Endothelial cell of umbilical vein (primary cell): ENCODE measurements around the gene MACF1. TPM values are rescaled to one million over a fixed set of nuclear protein-coding genes. Genes with fewer than 3 reads are reported as not detected.

Experiments used
- BruUV-seq: library from RNA; stranded (reverse); fragments of 400-500 nt; replicated peaks from 2 replicates; lab custom pipeline; 2021; lab: Mats Ljungman, UMichigan
- CTCF ChIA-PET: fragments of 300-600, 350-600 bp; sonication (Branson Sonifier 250); formaldehyde crosslinking; loops from one replicate; lab custom pipeline; 2021; ENCODE audit warnings: antibody characterized with exemption, inconsistent platforms; lab: Charles Lee
- POLR2A ChIA-PET: fragments of 300-600, 350-600 bp; sonication (Branson Sonifier 250); formaldehyde crosslinking; loops from one replicate; lab custom pipeline; 2021; ENCODE audit warnings: antibody characterized with exemption, inconsistent platforms; lab: Charles Lee
- DNase-seq: peaks from one replicate; pipeline ENCODE4 v3.0.0-alpha.2; 2011; ENCODE audit warnings: low read depth, low spot score
- FAIRE-seq: peaks from 2 replicates; lab custom pipeline; 2011; peaks lifted over from hg19 to GRCh38; lab: Jason Lieb, UNC
- H2AFZ ChIP-seq: 2 replicates; pipeline ENCODE4 v1.6.0; 2012; ENCODE audit warnings: low read depth, low read length, control low read depth, inconsistent platforms
- H3K27ac ChIP-seq: 2 replicates; pipeline ENCODE4 v1.5.1; 2011; ENCODE audit warnings: low read depth, mild to moderate bottlenecking, control low read depth, low read length, moderate library complexity; ENCODE audit not compliant: insufficient read depth
- H3K27me3 ChIP-seq, 2 experiments: 2 replicates each; pipeline versions ENCODE4 v1.6.0 to v1.6.1; 2011; ENCODE audit warnings: low read length in 2 of 2, mixed read lengths in 1 of 2; ENCODE audit not compliant: control insufficient read depth in 2 of 2, insufficient read depth in 2 of 2
- H3K36me3 ChIP-seq, 2 experiments: 2 replicates in 1 of 2; 3 replicates in 1 of 2; pipeline ENCODE4 v1.5.1; 2011; ENCODE audit warnings: low read length in 2 of 2, mild to moderate bottlenecking in 1 of 2, moderate library complexity in 1 of 2; ENCODE audit not compliant: control insufficient read depth in 2 of 2, insufficient read depth in 2 of 2; ENCODE audit errors: extremely low read depth in 1 of 2
- H3K4me1 ChIP-seq: 3 replicates; pipeline ENCODE4 v1.5.1; 2011; ENCODE audit warnings: mild to moderate bottlenecking, low read length; ENCODE audit not compliant: control insufficient read depth, insufficient read depth; ENCODE audit errors: extremely low read depth
- H3K4me2 ChIP-seq: 2 replicates; pipeline ENCODE4 v1.6.1; 2011; ENCODE audit warnings: low read length, control low read depth, mixed read lengths; ENCODE audit not compliant: insufficient read depth
- H3K4me3 ChIP-seq, 3 experiments: fragments of 200-600 bp in 1 of 3; sonication (generic), shearing (Covaris generic) in 1 of 3; replicated peaks in 1 of 3; 2 replicates each; pipeline ENCODE4 v1.5.1; 2011 to 2016; ENCODE audit warnings: control low read depth in 3 of 3, low read length in 3 of 3, mild to moderate bottlenecking in 2 of 3, inconsistent platforms in 1 of 3, low read depth in 1 of 3, moderate library complexity in 1 of 3; ENCODE audit not compliant: insufficient read depth in 1 of 3
- H3K79me2 ChIP-seq: 2 replicates; pipeline ENCODE4 v1.6.0; 2012; ENCODE audit warnings: low read length, inconsistent platforms; ENCODE audit not compliant: control insufficient read depth, insufficient read depth
- H3K9ac ChIP-seq: replicated peaks from 2 replicates; pipeline ENCODE3; 2011; ENCODE audit warnings: low read length, control low read depth; ENCODE audit not compliant: insufficient read depth; ENCODE audit errors: extremely low read depth
- H3K9me1 ChIP-seq: replicated peaks from 3 replicates; pipeline ENCODE4 v1.6.0; 2011; ENCODE audit warnings: mild to moderate bottlenecking, low read length; ENCODE audit not compliant: control insufficient read depth, insufficient read depth; ENCODE audit errors: extremely low read depth
- H3K9me3 ChIP-seq: replicated peaks from 2 replicates; pipeline ENCODE4 v1.5.1; 2012; ENCODE audit warnings: low read length, inconsistent platforms; ENCODE audit not compliant: control insufficient read depth, insufficient read depth
- H4K20me1 ChIP-seq: replicated peaks from 2 replicates; pipeline ENCODE3; 2011; ENCODE audit warnings: mild to moderate bottlenecking, low read length; ENCODE audit not compliant: control insufficient read depth, insufficient read depth; ENCODE audit errors: extremely low read depth
- CTCF ChIP-seq, 2 donors: IDR thresholded peaks; 1 replicate in 1 of 2; 2 replicates in 1 of 2; pipeline ENCODE4 v1.5.1; 2011; ENCODE audit warnings: low read length in 2 of 2, mild to moderate bottlenecking in 2 of 2, moderate library complexity in 2 of 2, control low read depth in 1 of 2, inconsistent platforms in 1 of 2, low read depth in 1 of 2; ENCODE audit not compliant: insufficient read depth in 1 of 2; ENCODE audit errors: extremely low read depth in 1 of 2
- FOS ChIP-seq: IDR thresholded peaks from 2 replicates; pipeline ENCODE4 v1.6.1; 2011; ENCODE audit warnings: mild to moderate bottlenecking, low read length, moderate library complexity, borderline replicate concordance; ENCODE audit not compliant: insufficient read depth
- GATA2 ChIP-seq: IDR thresholded peaks from 2 replicates; pipeline ENCODE4 v1.7.0; 2011; ENCODE audit warnings: low read depth, mild to moderate bottlenecking, moderate library complexity, mixed read lengths, low read length; ENCODE audit not compliant: insufficient read length, insufficient read depth
- JUN ChIP-seq: IDR thresholded peaks from 2 replicates; pipeline ENCODE4 v1.6.1; 2011; ENCODE audit warnings: borderline replicate concordance, low read depth; ENCODE audit not compliant: insufficient read length, insufficient read depth
- MAX ChIP-seq: IDR thresholded peaks from 2 replicates; pipeline ENCODE4 v1.6.1; 2011; ENCODE audit not compliant: insufficient read depth, insufficient read length
- MYC ChIP-seq: IDR thresholded peaks from one replicate; pipeline ENCODE4 v1.6.1; 2011; ENCODE audit warnings: mild to moderate bottlenecking, low read depth, low read length
- POLR2A ChIP-seq: IDR thresholded peaks from 2 replicates; pipeline ENCODE4 v1.6.1; 2012; ENCODE audit warnings: low read depth, mild to moderate bottlenecking, control low read depth, low read length
- POLR2AphosphoS5 ChIP-seq: IDR thresholded peaks from 2 replicates; pipeline ENCODE4 v1.6.1; 2012; ENCODE audit warnings: low read depth, mild to moderate bottlenecking, control low read depth, low read length, moderate library complexity; ENCODE audit not compliant: insufficient read depth
- dilution Hi-C: fragments of 300-500 bp; cut with MboI; formaldehyde crosslinking; loops from one replicate; pipeline ENCODE4 v1.15.0; 2019; ENCODE audit warnings: low sequenced_read_pairs; ENCODE audit not compliant: extremely low pct_ligation_motif_present
- intact Hi-C: fragments of 100-400 bp; cut with micrococcal nuclease; formaldehyde crosslinking; loops from one replicate; pipeline ENCODE4 v1.10.0; 2022
- polyA plus RNA-seq, 4 experiments: library from polyadenylated mRNA; depleted of rRNA in 3 of 4; stranded (reverse) in 3 of 4; unstranded in 1 of 4; fragments of >200 nt; gene quantifications; 2 replicates each; pipeline versions ENCODE4 v1.2.1 to v1.2.3, GENCODE V29; 2011 to 2012; ENCODE audit warnings: missing spikeins in 1 of 4
- total RNA-seq: library from RNA; stranded (reverse); gene quantifications from 2 replicates; pipeline ENCODE4 v1.2.3, GENCODE V29; 2021

MACF1 gene
- total and polyA plus RNA-seq, 2 donors (not counting 3 experiments of a cell fraction or from before 2014, with no cell fraction given), result 122 to 587 TPM

- DNase-seq (no peak), FAIRE-seq (no peak)
- no peak overlapping the region for H3K9ac ChIP-seq
- H3K27ac ChIP-seq, result no peak overlapping the region
- ChIA-PET CTCF (interaction anchor here (0.9 to 1.0 kb wide), 2 partner anchors 14 to 16 kb away, joined by 3 to 4 read pairs; no protein-coding TSS in a partner anchor), POLR2A (no interaction called here)
- H3K79me2 ChIP-seq, result no peaks in the 10 kb centered on the region
- intact Hi-C loops, result no loop called here
- H3K9me1 ChIP-seq, result no peaks in the 10 kb centered on the region
- no peaks in the 10 kb centered on the region for H4K20me1 ChIP-seq
- H3K9me3 ChIP-seq, result no peaks in the 10 kb centered on the region
- no peaks in the 10 kb centered on the region for H3K4me1 ChIP-seq
- dilution Hi-C loops, result no loop called here
- no TSS peak for BruUV-seq
- TF ChIP-seq FOS (no peak), JUN (no peak)
- H2AFZ ChIP-seq, result no peak overlapping the region
- no peak overlapping the region for H3K4me2 ChIP-seq
- H3K27me3 ChIP-seq, result no peaks in the 10 kb centered on the region
- no peaks in the 10 kb centered on the region for H3K36me3 ChIP-seq
- H3K4me3 ChIP-seq, result no peak overlapping the region
These were observed 320.3 kb downstream of the MACF1 start for GRCh38 chr1:39524591-39525365.

- FAIRE-seq, result no peak
- dilution Hi-C loops, result no loop called here
- no peak overlapping the region for H3K9ac ChIP-seq
These were observed 321.1 kb downstream of the MACF1 start for GRCh38 chr1:39525366-39526165.

More at GRCh38 chr1:39525366-39526165, 321.1 kb downstream of the MACF1 start:
- ChIA-PET CTCF (interaction anchor here (1.0 to 2.6 kb wide), 2 partner anchors 13 to 427 kb away, joined by 3 to 7 read pairs; no protein-coding TSS in a partner anchor), POLR2A (no interaction called here)
- Histone ChIP-seq H3K36me3 (no peaks in the 10 kb centered on the region), H4K20me1 (no peaks in the 10 kb centered on the region), H3K4me3 (no peak overlapping the region), H2AFZ (no peak overlapping the region), H3K27me3 (no peaks in the 10 kb centered on the region), H3K9me3 (no peaks in the 10 kb centered on the region), H3K27ac (no peak overlapping the region), H3K4me1 (no peaks in the 10 kb centered on the region), H3K4me2 (no peak overlapping the region), H3K79me2 (no peaks in the 10 kb centered on the region), H3K9me1 (no peaks in the 10 kb centered on the region)
- no TSS peak for BruUV-seq
- TF ChIP-seq MYC, result no peak
- no peak for TF ChIP-seq POLR2A
- TF ChIP-seq MAX, result no peak
- TF ChIP-seq JUN, result no peak
- TF ChIP-seq POLR2AphosphoS5, result no peak
- no peak for TF ChIP-seq FOS
- no peak for TF ChIP-seq GATA2
- TF ChIP-seq CTCF (IDR thresholded peaks at IDR 0.05; ENCODE audit: extremely low read depth in 1 of 2, insufficient read depth in 1 of 2, low read depth in 1 of 2, low read length in 2 of 2), result no peak
- DNase-seq, result no peak
- intact Hi-C loops, result no loop called here
